ENCODE data around the gene SPRN.

DNA sequence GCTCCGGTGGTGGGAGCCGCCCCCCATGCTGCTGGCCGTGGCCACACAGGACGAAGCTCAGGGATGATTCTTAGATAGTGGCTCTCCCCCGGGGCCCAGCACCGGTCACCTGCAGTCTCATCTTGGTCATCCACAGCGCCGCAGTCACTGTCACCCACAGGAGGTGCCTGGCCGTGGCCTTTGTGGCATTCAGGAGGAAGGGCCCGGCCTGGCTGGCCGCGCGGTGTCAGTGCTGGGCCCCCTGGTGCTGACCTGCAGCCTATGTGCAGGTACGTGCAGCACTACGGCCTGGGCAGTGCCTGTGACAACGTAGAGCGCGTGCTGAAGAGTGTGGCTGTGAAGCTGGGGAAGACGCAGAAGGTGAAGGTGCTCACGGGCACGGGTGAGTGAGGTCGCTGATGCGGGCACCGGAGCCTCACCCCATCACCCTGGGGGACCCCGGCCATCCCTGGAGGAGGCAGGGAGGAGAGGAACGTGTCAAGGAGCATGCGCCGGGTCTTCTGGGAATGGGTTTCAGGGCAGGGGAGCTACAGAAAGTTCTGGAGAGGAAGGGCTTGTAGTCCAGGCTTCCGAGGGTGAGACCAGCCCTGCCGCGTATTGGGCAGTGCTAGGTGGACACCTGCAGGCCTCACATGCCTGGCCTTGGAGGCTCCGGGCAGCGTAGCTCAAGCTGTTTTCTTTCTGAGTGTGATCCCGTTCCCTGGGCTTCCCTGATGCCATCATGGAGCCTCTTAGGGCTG, 5.0 kb downstream of the SPRN start:
- TF ChIP-seq, protein P1, sequence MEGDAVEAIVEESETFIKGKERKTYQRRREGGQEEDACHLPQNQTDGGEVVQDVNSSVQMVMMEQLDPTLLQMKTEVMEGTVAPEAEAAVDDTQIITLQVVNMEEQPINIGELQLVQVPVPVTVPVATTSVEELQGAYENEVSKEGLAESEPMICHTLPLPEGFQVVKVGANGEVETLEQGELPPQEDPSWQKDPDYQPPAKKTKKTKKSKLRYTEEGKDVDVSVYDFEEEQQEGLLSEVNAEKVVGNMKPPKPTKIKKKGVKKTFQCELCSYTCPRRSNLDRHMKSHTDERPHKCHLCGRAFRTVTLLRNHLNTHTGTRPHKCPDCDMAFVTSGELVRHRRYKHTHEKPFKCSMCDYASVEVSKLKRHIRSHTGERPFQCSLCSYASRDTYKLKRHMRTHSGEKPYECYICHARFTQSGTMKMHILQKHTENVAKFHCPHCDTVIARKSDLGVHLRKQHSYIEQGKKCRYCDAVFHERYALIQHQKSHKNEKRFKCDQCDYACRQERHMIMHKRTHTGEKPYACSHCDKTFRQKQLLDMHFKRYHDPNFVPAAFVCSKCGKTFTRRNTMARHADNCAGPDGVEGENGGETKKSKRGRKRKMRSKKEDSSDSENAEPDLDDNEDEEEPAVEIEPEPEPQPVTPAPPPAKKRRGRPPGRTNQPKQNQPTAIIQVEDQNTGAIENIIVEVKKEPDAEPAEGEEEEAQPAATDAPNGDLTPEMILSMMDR (IDR thresholded peaks at IDR 0.05), result no peak
- no peak for TF ChIP-seq POLR2A (IDR thresholded peaks at IDR 0.05)

Measured in right lobe of liver (tissue), 4 donors.